ENCODE measurements around the gene CEP95.
"Not testable (repeated sequence)": the region's sequence is repeated elsewhere in the genome, so short reads cannot be mapped to it uniquely, and the experiment has no call there.

CEP95 gene

GRCh38 chr17:64494121-64494520 lies 12.7 kb upstream of the CEP95 start:
- no peak overlapping the region for H3K9ac ChIP-seq
- no peaks in the 10 kb centered on the region; the same call in 1 of the 2 replicates for H4K20me1 ChIP-seq (ENCODE audit: insufficient read depth)
- H3K36me3 ChIP-seq (ENCODE audit: insufficient read depth): 0 out of 2 replicates have a peak, but pooled peaks cover 4% of the 10 kb centered on the region
- TF ChIP-seq CTCF (conservative IDR thresholded peaks at IDR 0.05; ENCODE audit: low read depth, low read length): no peak
- no peaks in the 10 kb centered on the region for H3K27me3 ChIP-seq (ENCODE audit: insufficient read depth, low read depth)
- no peak overlapping the region for H3K4me3 ChIP-seq (IDR thresholded peaks at IDR 0.05; ENCODE audit: insufficient read depth, low read depth, low read length)
- peak overlapping the region; percentile 11; the same call in 1 of the 2 replicates for H3K4me2 ChIP-seq
- peaks cover 41% of the 10 kb centered on the region for H3K4me1 ChIP-seq (ENCODE audit: low read depth, poor library complexity, severe bottlenecking)
- peaks cover 34% of the 10 kb centered on the region for H3K79me2 ChIP-seq (ENCODE audit: insufficient read depth, low read depth)
- no peak overlapping the region for H2AFZ ChIP-seq (ENCODE audit: low read depth)
- H3K27ac ChIP-seq: no peak overlapping the region

GRCh38 chr17:64495300-64495699 lies 11.5 kb upstream of the CEP95 start:
- Histone ChIP-seq H3K4me2 (peak overlapping the region; percentile 44), H3K4me1 (ENCODE audit: low read depth, poor library complexity, severe bottlenecking) (peaks cover 53% of the 10 kb centered on the region), H3K36me3 (ENCODE audit: insufficient read depth) (peaks cover 16% of the 10 kb centered on the region; the same call in 1 of the 2 replicates), H3K79me2 (ENCODE audit: insufficient read depth, low read depth) (peaks cover 42% of the 10 kb centered on the region)
- H3K4me3 ChIP-seq (IDR thresholded peaks at IDR 0.05; ENCODE audit: insufficient read depth, low read depth, low read length); H3K9ac ChIP-seq; H2AFZ ChIP-seq (ENCODE audit: low read depth); H3K27ac ChIP-seq; H3K27me3 ChIP-seq (ENCODE audit: insufficient read depth, low read depth); H4K20me1 ChIP-seq (ENCODE audit: insufficient read depth): not testable (repeated sequence)

- Histone ChIP-seq H3K4me1 (ENCODE audit: low read depth, poor library complexity, severe bottlenecking) (peaks cover 63% of the 10 kb centered on the region), H3K4me3 (IDR thresholded peaks at IDR 0.05; ENCODE audit: insufficient read depth, low read depth, low read length) (peak overlapping the region; percentile 34), H3K4me2 (peak overlapping the region; percentile 44), H3K79me2 (ENCODE audit: insufficient read depth, low read depth) (peaks cover 53% of the 10 kb centered on the region), H2AFZ (ENCODE audit: low read depth) (peak overlapping the region; percentile 68), H3K27ac (peak overlapping the region; percentile 59), H3K36me3 (ENCODE audit: insufficient read depth) (peaks cover 23% of the 10 kb centered on the region; the same call in 1 of the 2 replicates), H3K27me3 (ENCODE audit: insufficient read depth, low read depth) (no peaks in the 10 kb centered on the region), H3K9ac (peak overlapping the region; percentile 41), H4K20me1 (ENCODE audit: insufficient read depth) (peaks cover 19% of the 10 kb centered on the region; the same call in 1 of the 2 replicates)
- 0 out of 2 replicates have a peak, but pooled peaks have one; percentile 9 for TF ChIP-seq CTCF (conservative IDR thresholded peaks at IDR 0.05; ENCODE audit: low read depth, low read length)
Measured at GRCh38 chr17:64496348-64496785, 10.4 kb upstream of the CEP95 start.

- Histone ChIP-seq H3K36me3 (ENCODE audit: insufficient read depth) (peaks cover 29% of the 10 kb centered on the region; the same call in 1 of the 2 replicates), H2AFZ (ENCODE audit: low read depth) (peak within 1 kb of the TSS; percentile 68), H3K27me3 (ENCODE audit: insufficient read depth, low read depth) (no peaks in the 10 kb centered on the region), H3K9ac (peak within 1 kb of the TSS; percentile 41), H3K4me2 (peak within 1 kb of the TSS; percentile 44), H3K4me3 (IDR thresholded peaks at IDR 0.05; ENCODE audit: insufficient read depth, low read depth, low read length) (peak within 1 kb of the TSS; percentile 34), H4K20me1 (ENCODE audit: insufficient read depth) (peaks cover 24% of the 10 kb centered on the region; the same call in 1 of the 2 replicates), H3K4me1 (ENCODE audit: low read depth, poor library complexity, severe bottlenecking) (peaks cover 70% of the 10 kb centered on the region), H3K27ac (peak within 1 kb of the TSS; percentile 59), H3K79me2 (ENCODE audit: insufficient read depth, low read depth) (peaks cover 59% of the 10 kb centered on the region)
- peak; percentile 86 for TF ChIP-seq CTCF (conservative IDR thresholded peaks at IDR 0.05; ENCODE audit: low read depth, low read length)
Measured at GRCh38 chr17:64496786-64497564, 9.8 kb upstream of the CEP95 start, which contains the start of gene POLG2. Gene POLG2, minus strand, starts transcription at chr17:64497054. Its CDS starts 86 bp downstream, at chr17:64496968.

Measured in KMS-11 (cell line).